Smooth muscle cell (in vitro differentiated cells): Measurements from ENCODE around the gene LIN28A. TPM values are rescaled to one million over a fixed set of nuclear protein-coding genes. Genes with fewer than 3 reads are reported as not detected.
"Not testable (repeated sequence)": the region's sequence is repeated elsewhere in the genome, so short reads cannot be mapped to it uniquely, and the experiment has no call there.

Experiments used
- DNase-seq: peaks from one replicate; lab custom pipeline; 2025; ENCODE audit not compliant: unreplicated experiment; lab: John Stamatoyannopoulos, UW
- H2AFZ ChIP-seq: fragments of 200-600 bp; sonication (generic); 2 replicates; pipeline ENCODE4 v1.6.0; 2016; ENCODE audit warnings: antibody characterized with exemption, low read depth, mild to moderate bottlenecking
- H3F3A ChIP-seq: fragments of 200-600 bp; sonication (generic); 2 replicates; pipeline ENCODE4 v1.6.0; 2017; ENCODE audit warnings: antibody characterized with exemption, low read depth
- H3K27ac ChIP-seq: fragments of 200-600 bp; sonication (generic); 2 replicates; pipeline ENCODE4 v1.5.1; 2016; ENCODE audit warnings: low read depth, mild to moderate bottlenecking
- H3K27me3 ChIP-seq: fragments of 200-600 bp; sonication (generic); 2 replicates; pipeline ENCODE4 v1.6.1; 2016; ENCODE audit warnings: low read depth, mild to moderate bottlenecking
- H3K36me3 ChIP-seq: fragments of 200-600 bp; sonication (generic); 2 replicates; pipeline ENCODE4 v1.5.1; 2016; ENCODE audit warnings: low read depth
- H3K4me1 ChIP-seq: fragments of 200-600 bp; sonication (generic); 2 replicates; pipeline ENCODE4 v1.5.1; 2016; ENCODE audit warnings: low read depth
- H3K4me2 ChIP-seq: fragments of 200-600 bp; sonication (generic); 2 replicates; pipeline ENCODE4 v1.6.0; 2016; ENCODE audit warnings: mild to moderate bottlenecking
- H3K4me3 ChIP-seq: fragments of 200-600 bp; sonication (generic); 2 replicates; pipeline ENCODE4 v1.5.1; 2016; ENCODE audit warnings: mild to moderate bottlenecking
- H3K79me2 ChIP-seq: fragments of 200-600 bp; sonication (generic); 2 replicates; pipeline ENCODE4 v1.6.0; 2016; ENCODE audit warnings: low read depth, mild to moderate bottlenecking
- H3K9ac ChIP-seq: fragments of 200-600 bp; sonication (generic); 2 replicates; pipeline ENCODE4 v1.6.0; 2016; ENCODE audit warnings: low read depth
- H3K9me3 ChIP-seq: fragments of 200-600 bp; sonication (generic); replicated peaks from 2 replicates; pipeline ENCODE4 v1.5.1; 2016; ENCODE audit warnings: low read depth
- H4K20me1 ChIP-seq: fragments of 200-600 bp; sonication (generic); 2 replicates; pipeline ENCODE4 v1.6.0; 2016; ENCODE audit warnings: low read depth
- WGBS: methylation state at CpG from one replicate; pipeline ENCODE4 v1.1.7; 2016; ENCODE audit warnings: low lambda C conversion rate; 5-methylcytosine and 5-hydroxymethylcytosine counted together
- polyA plus RNA-seq: library from polyadenylated mRNA; unstranded; fragments of >200 nt; fragmentation: Nextera tagmentation; extraction: Ambion mirVana; gene quantifications from 2 replicates; pipeline ENCODE4 v1.2.1, GENCODE V29; 2016
- total RNA-seq: library from RNA; depleted of rRNA; stranded (reverse); fragments of >200 nt; gene quantifications from 2 replicates; pipeline ENCODE4 v1.2.3, GENCODE V29; 2014
- TF ChIP-seq, protein P1 (sequence below): fragments of 200-600 bp; sonication (generic); IDR thresholded peaks from 2 replicates; pipeline ENCODE4 v1.5.1; 2017; ENCODE audit warnings: borderline replicate concordance, mild to moderate bottlenecking, antibody characterized with exemption; ENCODE audit not compliant: insufficient read depth, poor library complexity, severe bottlenecking

LIN28A gene
- total and polyA plus RNA-seq, 2 experiments from 2014 or later = 0.08 TPM; not detected in 1

DNA sequence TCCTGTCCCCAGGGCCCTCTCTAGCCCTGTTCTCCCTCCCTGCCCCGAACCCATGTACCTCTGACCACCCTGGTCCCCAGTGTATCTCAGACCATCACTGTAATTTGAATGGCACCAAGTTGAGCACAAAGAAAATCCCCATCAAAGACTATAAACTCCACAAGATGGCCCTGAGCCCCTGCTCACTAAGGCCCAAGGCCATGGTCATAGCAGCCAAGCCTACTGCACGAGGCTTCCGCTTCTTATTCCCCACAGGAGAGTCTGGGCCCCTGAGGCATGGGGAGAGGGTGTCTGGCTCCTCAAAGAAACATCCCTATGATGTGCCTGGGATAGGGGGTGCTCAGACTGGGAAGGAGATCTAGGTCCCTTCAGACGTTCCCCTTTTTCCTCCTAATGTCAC is 42.6 kb upstream of the LIN28A start:
- H3K4me3 ChIP-seq = no peak overlapping the region
- TF ChIP-seq, protein P1, sequence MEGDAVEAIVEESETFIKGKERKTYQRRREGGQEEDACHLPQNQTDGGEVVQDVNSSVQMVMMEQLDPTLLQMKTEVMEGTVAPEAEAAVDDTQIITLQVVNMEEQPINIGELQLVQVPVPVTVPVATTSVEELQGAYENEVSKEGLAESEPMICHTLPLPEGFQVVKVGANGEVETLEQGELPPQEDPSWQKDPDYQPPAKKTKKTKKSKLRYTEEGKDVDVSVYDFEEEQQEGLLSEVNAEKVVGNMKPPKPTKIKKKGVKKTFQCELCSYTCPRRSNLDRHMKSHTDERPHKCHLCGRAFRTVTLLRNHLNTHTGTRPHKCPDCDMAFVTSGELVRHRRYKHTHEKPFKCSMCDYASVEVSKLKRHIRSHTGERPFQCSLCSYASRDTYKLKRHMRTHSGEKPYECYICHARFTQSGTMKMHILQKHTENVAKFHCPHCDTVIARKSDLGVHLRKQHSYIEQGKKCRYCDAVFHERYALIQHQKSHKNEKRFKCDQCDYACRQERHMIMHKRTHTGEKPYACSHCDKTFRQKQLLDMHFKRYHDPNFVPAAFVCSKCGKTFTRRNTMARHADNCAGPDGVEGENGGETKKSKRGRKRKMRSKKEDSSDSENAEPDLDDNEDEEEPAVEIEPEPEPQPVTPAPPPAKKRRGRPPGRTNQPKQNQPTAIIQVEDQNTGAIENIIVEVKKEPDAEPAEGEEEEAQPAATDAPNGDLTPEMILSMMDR = no peak
- no peak overlapping the region for H3K9ac ChIP-seq
- H3F3A ChIP-seq = no peaks in the 10 kb centered on the region
- H3K79me2 ChIP-seq = no peaks in the 10 kb centered on the region
- no peak for DNase-seq
- H3K9me3 ChIP-seq = no peaks in the 10 kb centered on the region
- no peaks in the 10 kb centered on the region for H4K20me1 ChIP-seq
- WGBS = 88% methylated on average over 4 of the region's 4 CpGs
- no peak overlapping the region for H3K4me2 ChIP-seq
- no peaks in the 10 kb centered on the region for H3K4me1 ChIP-seq
- H3K27me3 ChIP-seq = no peaks in the 10 kb centered on the region
- no peaks in the 10 kb centered on the region for H3K36me3 ChIP-seq
- no peak overlapping the region for H3K27ac ChIP-seq
- no peak overlapping the region for H2AFZ ChIP-seq

GRCh38 chr1:26368486-26368885 is 42.1 kb upstream of the LIN28A start:
- Histone ChIP-seq H3F3A (no peaks in the 10 kb centered on the region), H3K4me1 (no peaks in the 10 kb centered on the region), H3K9ac (no peak overlapping the region), H3K79me2 (no peaks in the 10 kb centered on the region), H3K27ac (no peak overlapping the region), H3K27me3 (no peaks in the 10 kb centered on the region), H3K4me2 (no peak overlapping the region), H2AFZ (no peak overlapping the region), H3K9me3 (no peaks in the 10 kb centered on the region), H3K36me3 (no peaks in the 10 kb centered on the region), H3K4me3 (no peak overlapping the region), H4K20me1 (no peaks in the 10 kb centered on the region)
- TF ChIP-seq, protein P1 = no peak
- DNase-seq = no peak
- WGBS = 96% methylated on average over 3 of the region's 3 CpGs

DNA sequence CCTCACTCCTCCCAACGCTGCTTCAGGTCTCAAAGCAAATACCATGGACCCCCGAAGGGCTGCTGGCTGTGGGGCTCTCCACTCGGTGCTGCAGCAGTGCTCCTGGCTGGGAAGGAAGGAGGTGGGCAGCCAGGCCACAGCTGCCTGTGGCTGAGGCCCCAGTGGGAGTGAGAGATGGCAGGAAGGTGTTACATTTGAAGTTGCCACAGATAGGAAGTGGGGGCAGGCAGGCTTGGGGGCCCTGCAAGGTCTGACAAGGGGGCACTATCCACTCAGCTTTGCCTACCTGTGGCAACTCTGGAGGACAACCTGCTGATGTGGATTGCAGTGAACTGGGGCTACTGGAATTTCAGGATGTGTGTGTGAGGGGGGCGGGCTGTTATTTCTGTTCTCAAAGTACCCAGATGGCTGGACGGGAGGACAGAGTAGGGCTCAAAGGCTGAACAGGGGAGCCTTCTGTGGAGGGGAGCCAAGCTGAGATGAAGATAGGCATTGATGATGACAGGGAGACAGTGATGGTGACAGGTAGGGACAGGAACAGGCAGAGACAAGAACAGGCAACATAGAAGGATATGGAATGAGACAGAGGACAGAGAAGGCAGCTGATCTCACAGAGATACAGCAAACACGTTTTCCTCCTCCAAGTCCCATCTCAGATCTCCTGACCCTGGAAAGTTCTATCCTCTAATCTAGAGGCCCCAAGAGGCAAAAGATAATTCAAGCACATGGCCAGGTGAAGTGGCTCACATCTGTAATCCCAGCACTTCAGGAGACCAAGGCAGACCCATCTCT is 39.8 kb upstream of the LIN28A start:
- no peaks in the 10 kb centered on the region for H3K79me2 ChIP-seq
- no peaks in the 10 kb centered on the region for H4K20me1 ChIP-seq
- H2AFZ ChIP-seq = no peak overlapping the region
- no peak overlapping the region for H3K4me3 ChIP-seq
- no peaks in the 10 kb centered on the region for H3K4me1 ChIP-seq
- WGBS = 92% methylated on average over 6 of the region's 6 CpGs
- no peaks in the 10 kb centered on the region for H3K27me3 ChIP-seq
- no peaks in the 10 kb centered on the region for H3K36me3 ChIP-seq
- H3F3A ChIP-seq = no peaks in the 10 kb centered on the region
- no peak overlapping the region for H3K9ac ChIP-seq
- no peak for DNase-seq
- TF ChIP-seq, protein P1 = no peak
- H3K27ac ChIP-seq = no peak overlapping the region
- H3K9me3 ChIP-seq = no peaks in the 10 kb centered on the region
- H3K4me2 ChIP-seq = no peak overlapping the region

DNA sequence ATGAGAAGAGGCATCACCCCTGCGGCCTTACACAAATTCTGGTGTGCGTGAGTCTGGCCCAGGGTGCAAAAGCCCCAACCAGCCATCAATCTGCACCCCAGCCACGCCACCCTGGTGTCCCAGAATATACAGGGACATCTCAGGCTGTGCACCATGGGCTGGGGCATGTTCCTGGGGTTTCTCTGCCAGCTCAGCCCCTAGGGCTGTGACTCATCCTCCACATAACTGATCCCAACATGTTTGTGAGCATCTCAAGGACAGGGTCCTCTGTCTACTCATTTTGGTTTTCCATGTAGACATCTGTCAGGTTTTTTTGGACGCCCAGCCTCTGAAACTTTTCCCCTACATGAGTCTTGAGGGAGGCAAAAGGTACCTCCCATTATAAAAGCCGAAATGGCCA is 38.6 kb upstream of the LIN28A start:
- DNase-seq = no peak
- H3K27ac ChIP-seq = no peak overlapping the region
- H3K79me2 ChIP-seq = no peaks in the 10 kb centered on the region
- no peaks in the 10 kb centered on the region for H3K4me1 ChIP-seq
- TF ChIP-seq, protein P1 = no peak
- WGBS = 91% methylated on average over 5 of the region's 5 CpGs
- H4K20me1 ChIP-seq = no peaks in the 10 kb centered on the region
- H3K27me3 ChIP-seq = no peaks in the 10 kb centered on the region
- no peak overlapping the region for H3K9ac ChIP-seq
- H3K4me3 ChIP-seq = no peak overlapping the region
- H3K4me2 ChIP-seq = no peak overlapping the region
- no peaks in the 10 kb centered on the region for H3K9me3 ChIP-seq
- H3F3A ChIP-seq = no peaks in the 10 kb centered on the region
- no peaks in the 10 kb centered on the region for H3K36me3 ChIP-seq
- H2AFZ ChIP-seq = no peak overlapping the region

- 86% methylated on average over 3 of the region's 3 CpGs for WGBS
- H3K4me2 ChIP-seq = not testable (repeated sequence)
Measured at GRCh38 chr1:26372611-26373010, 38.0 kb upstream of the LIN28A start, which contains the start of gene ZNF683. ZNF683 (minus strand) TSS chr1:26372750; CDS start chr1:26368571, 4,179 bp downstream.

More at GRCh38 chr1:26372611-26373010, 38.0 kb upstream of the LIN28A start, which contains the start of gene ZNF683:
- H2AFZ ChIP-seq, H3K27me3 ChIP-seq, H3F3A ChIP-seq, H4K20me1 ChIP-seq, H3K4me1 ChIP-seq, H3K9ac ChIP-seq, DNase-seq, H3K36me3 ChIP-seq, H3K4me3 ChIP-seq, H3K27ac ChIP-seq, H3K9me3 ChIP-seq, H3K79me2 ChIP-seq: not testable (repeated sequence)
